ENCODE measurements around the gene OXTR.

The OXTR gene

GRCh38 chr3:8709801-8710507 is 59.5 kb downstream of the OXTR start:
- no peak for DNase-seq

DNA sequence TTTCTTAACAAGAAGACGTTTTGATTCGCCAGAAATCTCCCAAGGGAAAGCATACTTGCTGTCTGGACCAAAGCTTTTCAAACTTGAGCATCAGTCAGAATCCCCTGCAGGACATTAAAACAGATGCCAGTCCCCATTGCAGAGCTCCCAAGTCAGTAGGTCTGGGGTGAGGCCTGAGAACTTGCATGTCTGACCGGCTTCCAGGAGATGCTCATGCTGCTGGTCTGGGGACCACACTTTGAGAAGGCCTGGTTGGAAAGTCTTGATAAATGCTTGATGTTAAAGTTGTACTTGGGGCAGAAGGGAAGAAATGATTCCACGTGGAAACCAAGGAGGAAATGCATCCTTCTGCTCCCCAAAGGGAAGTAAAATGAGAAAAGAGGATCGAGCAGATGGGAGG is 60.1 kb downstream of the OXTR start:
- no peak for DNase-seq

DNA sequence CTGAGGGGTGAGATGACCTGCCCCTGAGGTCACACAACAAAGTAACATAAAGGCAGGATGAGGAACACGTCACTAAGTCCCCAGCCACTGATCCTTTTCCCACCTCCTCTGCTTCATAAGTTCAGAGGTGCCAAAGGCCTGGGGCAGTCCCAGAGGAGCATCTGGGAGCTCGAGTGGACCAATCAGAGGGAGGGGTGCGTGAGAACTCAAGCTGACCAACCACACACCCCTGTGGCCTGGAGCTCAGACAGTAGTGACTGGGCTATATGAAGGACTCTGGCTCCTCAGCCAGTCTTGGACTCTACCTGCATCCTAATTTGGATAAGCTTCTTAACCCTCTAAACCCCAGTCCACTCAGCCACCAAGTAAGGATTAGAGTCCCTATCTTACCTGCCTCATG is 63.8 kb downstream of the OXTR start:
- no peak for DNase-seq

DNA sequence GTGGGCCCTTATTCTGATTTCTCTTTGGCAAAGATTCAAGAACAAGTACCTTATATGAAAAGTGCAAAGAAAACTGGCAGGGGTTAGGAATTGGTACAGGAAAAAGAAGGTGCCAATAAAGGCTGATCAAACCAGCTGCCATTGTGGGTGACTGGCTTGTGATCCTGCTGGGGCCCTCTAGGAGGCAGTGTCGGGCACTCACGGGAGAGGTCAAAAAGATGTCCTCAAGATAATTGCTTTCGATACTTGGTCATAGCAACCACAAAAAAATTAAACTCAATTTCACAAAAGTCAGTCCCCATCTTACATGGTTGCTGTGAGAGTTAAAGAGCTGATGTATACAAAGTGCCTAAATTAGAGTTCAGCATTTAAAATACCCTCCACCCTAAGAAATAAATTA is 66.9 kb downstream of the OXTR start:
- no peak for DNase-seq

All from DMS79 treated with DMSO at 0.1 percent for 48 hours (cell line).